HCT116 (cell line): ENCODE measurements around the gene OARD1. TPM values are rescaled to one million over a fixed set of nuclear protein-coding genes. Genes with fewer than 3 reads are reported as not detected.

ENCODE experiments used
- ATAC-seq: fragments of 200-7000 bp; cut with Tn5 transposase; 2 replicates; pipeline ENCODE4 v1.9.1; 2020; ENCODE audit warnings: mild to moderate bottlenecking, moderate library complexity
- BruUV-seq: library from RNA; stranded (reverse); fragments of 400-500 nt; replicated peaks from 2 replicates; lab custom pipeline; 2021; lab: Mats Ljungman, UMichigan
- CTCF ChIA-PET: fragments of 300-600 bp; sonication (Branson Sonifier 250); formaldehyde crosslinking; loops from one replicate; lab custom pipeline; 2021; ENCODE audit warnings: antibody characterized with exemption; lab: Charles Lee
- POLR2A ChIA-PET: fragments of 300-600, 350-600 bp; sonication (Branson Sonifier 250); formaldehyde crosslinking; loops from one replicate; lab custom pipeline; 2021; ENCODE audit warnings: antibody characterized with exemption; lab: Charles Lee
- RAD21 ChIA-PET, 2 experiments: fragments of 300-600 bp; sonication (Branson Sonifier 250); formaldehyde crosslinking; loops; one replicate each; lab custom pipeline; 2023; ENCODE audit warnings: low total read pairs in 2 of 2; ENCODE audit not compliant: uncharacterized antibody in 2 of 2, unreplicated experiment in 2 of 2, low non-redundant PET in 1 of 2; lab: Charles Lee
- DNase-seq: peaks from one replicate; pipeline ENCODE4 v3.0.0-alpha.2; 2010; ENCODE audit warnings: low read depth, low spot score
- H2AFZ ChIP-seq: fragments of 200-600 bp; shearing (Covaris generic), sonication (generic); 2 replicates; pipeline ENCODE4 v1.6.1; 2017; ENCODE audit warnings: low read depth, mixed run types, mixed read lengths, antibody characterized with exemption, low read length; ENCODE audit not compliant: poor library complexity, severe bottlenecking
- H3K27ac ChIP-seq: 2 replicates; pipeline ENCODE4 v1.5.1; 2012; ENCODE audit warnings: low read depth, low read length
- H3K27me3 ChIP-seq: fragments of 200-600 bp; sonication (generic); 2 replicates; pipeline ENCODE4 v1.6.1; 2016; ENCODE audit warnings: mixed run types, low read length, mixed read lengths; ENCODE audit not compliant: insufficient read depth
- H3K36me3 ChIP-seq, 2 experiments: fragments of 200-500 bp in 1 of 2; fragments of 200-600 bp in 1 of 2; sonication (Bioruptor generic) in 1 of 2; sonication (generic) in 1 of 2; 2 replicates each; pipeline versions ENCODE4 v1.5.1 to v1.6.1; 2014 to 2016; ENCODE audit warnings: low read length in 2 of 2, inconsistent platforms in 1 of 2, mixed read lengths in 1 of 2, mixed run types in 1 of 2; ENCODE audit not compliant: insufficient read depth in 2 of 2, control insufficient read depth in 1 of 2
- H3K4me1 ChIP-seq, 2 experiments: fragments of 200-600 bp in 1 of 2; sonication (generic) in 1 of 2; 2 replicates each; pipeline versions ENCODE4 v1.5.1 to v1.6.1; 2012 to 2017; ENCODE audit warnings: low read length in 2 of 2, inconsistent platforms in 1 of 2, mild to moderate bottlenecking in 1 of 2, mixed read lengths in 1 of 2, mixed run types in 1 of 2, moderate library complexity in 1 of 2; ENCODE audit not compliant: insufficient read depth in 2 of 2, control insufficient read depth in 1 of 2
- H3K4me2 ChIP-seq: fragments of 200-600 bp; sonication (generic); 2 replicates; pipeline ENCODE4 v1.6.1; 2017; ENCODE audit warnings: mixed run types, low read length, mixed read lengths
- H3K4me3 ChIP-seq, 2 experiments: fragments of 200-600 bp in 1 of 2; sonication (generic) in 1 of 2; replicated peaks in 1 of 2; 2 replicates each; pipeline ENCODE4 v1.5.1; 2011 to 2016; ENCODE audit warnings: low read length in 2 of 2, control low read depth in 1 of 2, low read depth in 1 of 2, mild to moderate bottlenecking in 1 of 2, mixed read lengths in 1 of 2, mixed run types in 1 of 2
- H3K79me2 ChIP-seq: fragments of 200-600 bp; sonication (generic); 2 replicates; pipeline ENCODE4 v1.6.1; 2017; ENCODE audit warnings: mild to moderate bottlenecking, mixed run types, low read length, moderate library complexity, mixed read lengths; ENCODE audit not compliant: insufficient read depth
- H3K9ac ChIP-seq: fragments of 200-600 bp; sonication (generic); 2 replicates; pipeline ENCODE4 v1.6.1; 2016; ENCODE audit warnings: low read length, mixed read lengths
- H3K9me2 ChIP-seq: fragments of 200-600 bp; sonication (generic), shearing (Covaris generic); 2 replicates; pipeline ENCODE4 v1.6.1; 2017; ENCODE audit warnings: mixed run types, mild to moderate bottlenecking, moderate library complexity; ENCODE audit not compliant: insufficient read depth
- H3K9me3 ChIP-seq, 2 experiments: fragments of 200-500 bp in 1 of 2; fragments of 200-600 bp in 1 of 2; sonication (Bioruptor generic) in 1 of 2; sonication (generic) in 1 of 2; 2 replicates each; pipeline ENCODE4 v1.6.1; 2014 to 2017; ENCODE audit warnings: low read length in 2 of 2, mixed read lengths in 2 of 2, inconsistent platforms in 1 of 2, low read depth in 1 of 2, mild to moderate bottlenecking in 1 of 2, mixed run types in 1 of 2, moderate library complexity in 1 of 2; ENCODE audit not compliant: control insufficient read depth in 1 of 2, insufficient read depth in 1 of 2
- H4K20me1 ChIP-seq: fragments of 200-600 bp; sonication (generic), shearing (Covaris generic); 2 replicates; pipeline ENCODE4 v1.6.1; 2017; ENCODE audit warnings: mixed run types, mild to moderate bottlenecking, moderate library complexity; ENCODE audit not compliant: insufficient read depth
- CEBPB ChIP-seq: IDR thresholded peaks from 2 replicates; pipeline ENCODE4 v1.6.1; 2012; ENCODE audit warnings: low read depth
- ELF1 ChIP-seq: IDR thresholded peaks from 2 replicates; pipeline ENCODE4 v1.6.1; 2012; ENCODE audit warnings: low read depth, borderline replicate concordance
- JUND ChIP-seq: IDR thresholded peaks from 2 replicates; pipeline ENCODE4 v1.6.1; 2012
- ZFX ChIP-seq: fragments of 450-650 bp; IDR thresholded peaks from 2 replicates; pipeline ENCODE4 v1.6.1; 2017
- intact Hi-C: fragments of 100-400 bp; cut with micrococcal nuclease; formaldehyde crosslinking; loops from 2 replicates; pipeline ENCODE4 v1.10.0; 2022
- total RNA-seq: library from RNA; stranded (reverse); gene quantifications from one replicate; pipeline ENCODE4 v1.2.1, GENCODE V29; 2021; ENCODE audit not compliant: unreplicated experiment
- TF ChIP-seq, protein P1 (sequence below): IDR thresholded peaks from 2 replicates; pipeline ENCODE4 v1.6.1; 2012

OARD1 gene
- total RNA-seq, 1 experiment from 2014 or later: 28.7 TPM

DNA sequence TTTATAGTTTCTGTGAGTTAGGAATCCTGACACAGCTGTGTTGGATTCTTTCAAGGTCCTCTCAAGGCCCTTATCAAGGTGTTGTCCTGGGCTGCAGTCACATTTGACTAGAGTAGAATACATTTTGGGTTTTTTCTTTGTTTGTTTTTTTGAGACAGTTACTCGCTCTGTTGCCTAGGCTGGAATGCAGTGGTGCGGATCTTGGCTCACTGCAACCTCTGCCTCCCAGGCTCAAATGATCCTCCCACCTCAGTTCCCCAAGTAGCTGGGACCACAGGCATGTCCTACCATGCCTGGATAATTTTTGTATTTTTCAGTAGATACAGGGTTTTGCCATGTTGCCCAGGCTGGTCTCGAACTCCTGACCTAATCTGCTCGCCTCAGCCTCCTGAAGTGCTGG lies 16.3 kb upstream of the OARD1 start:
- no peak for TF ChIP-seq CEBPB
- no peak for TF ChIP-seq ELF1
- Histone ChIP-seq H2AFZ (no peak overlapping the region), H3K4me2 (no peak overlapping the region), H3K27ac (no peak overlapping the region), H3K9me2 (no peaks in the 10 kb centered on the region), H3K27me3 (no peaks in the 10 kb centered on the region), H3K79me2 (peaks cover 21% of the 10 kb centered on the region), H4K20me1 (no peaks in the 10 kb centered on the region), H3K36me3 (peaks cover 34 to 51% of the 10 kb centered on the region in 2 experiments), H3K9ac (no peak overlapping the region), H3K4me1 (no peaks in the 10 kb centered on the region), H3K9me3 (no peaks in the 10 kb centered on the region), H3K4me3 (no peak overlapping the region)
- DNase-seq: no peak
- RAD21 ChIA-PET: no interaction called here
- POLR2A ChIA-PET: no interaction called here
- no TSS peak for BruUV-seq
- CTCF ChIA-PET: no interaction called here
- ATAC-seq: no peak
- intact Hi-C loops: no loop called here

DNA sequence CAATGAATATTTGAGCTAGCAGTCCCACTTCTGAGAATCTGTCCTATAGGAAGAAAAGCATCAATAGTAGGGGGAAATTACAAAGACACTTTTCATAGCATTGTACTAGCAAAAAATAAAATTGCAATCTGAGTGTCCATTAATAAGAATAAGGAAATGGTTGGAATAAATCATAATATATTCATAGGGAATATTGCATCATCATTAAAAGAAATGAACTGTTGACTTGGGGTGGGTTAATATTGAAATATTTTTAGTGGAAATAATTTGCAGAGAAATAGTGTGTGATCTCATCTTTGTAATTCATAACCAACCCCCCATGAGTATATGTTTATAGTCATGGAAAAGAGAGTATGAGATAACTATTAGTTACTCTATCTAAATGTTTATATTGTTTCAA lies 13.0 kb upstream of the OARD1 start:
- Histone ChIP-seq H3K9me2 (no peaks in the 10 kb centered on the region), H3K36me3 (peaks cover 19 to 46% of the 10 kb centered on the region in 2 experiments), H3K9me3 (no peaks in the 10 kb centered on the region), H3K4me2 (no peak overlapping the region), H2AFZ (no peak overlapping the region), H3K27me3 (no peaks in the 10 kb centered on the region), H3K27ac (no peak overlapping the region), H3K4me3 (no peak overlapping the region), H3K4me1 (no peaks in the 10 kb centered on the region), H3K79me2 (peaks cover 46% of the 10 kb centered on the region), H4K20me1 (no peaks in the 10 kb centered on the region), H3K9ac (no peak overlapping the region)
- intact Hi-C loops: no loop called here
- no TSS peak for BruUV-seq
- CTCF ChIA-PET: no interaction called here
- no peak for DNase-seq
- RAD21 ChIA-PET: no interaction called here
- TF ChIP-seq ZFX (no peak), JUND (no peak)
- TF ChIP-seq, protein P1, sequence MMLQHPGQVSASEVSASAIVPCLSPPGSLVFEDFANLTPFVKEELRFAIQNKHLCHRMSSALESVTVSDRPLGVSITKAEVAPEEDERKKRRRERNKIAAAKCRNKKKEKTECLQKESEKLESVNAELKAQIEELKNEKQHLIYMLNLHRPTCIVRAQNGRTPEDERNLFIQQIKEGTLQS: no peak
- POLR2A ChIA-PET: no interaction called here
- ATAC-seq: no peak
